Neural crest cell (in vitro differentiated cells): Measurements from ENCODE around the gene OPN3. TPM values are rescaled to one million over a fixed set of nuclear protein-coding genes. Genes with fewer than 3 reads are reported as not detected.

ENCODE experiments used
- DNase-seq: peaks from one replicate; pipeline ENCODE4 v3.0.0; 2021; ENCODE audit warnings: low read depth, mixed read lengths, low spot score
- H3K27ac Mint-ChIP-seq: one replicate; pipeline ENCODE4 v1.8.0; 2021; ENCODE audit warnings: mild to moderate bottlenecking, mixed read lengths; ENCODE audit not compliant: unreplicated experiment
- H3K27me3 Mint-ChIP-seq: 2 replicates; pipeline ENCODE4 v1.8.0; 2021; ENCODE audit warnings: low read depth, mild to moderate bottlenecking, mixed read lengths
- H3K36me3 Mint-ChIP-seq: 2 replicates; pipeline ENCODE4 v1.8.0; 2021; ENCODE audit warnings: low read depth, mild to moderate bottlenecking, mixed read lengths
- H3K4me1 Mint-ChIP-seq: 2 replicates; pipeline ENCODE4 v1.8.0; 2021; ENCODE audit warnings: mixed read lengths
- H3K4me3 Mint-ChIP-seq: one replicate; pipeline ENCODE4 v1.8.0; 2021; ENCODE audit warnings: mild to moderate bottlenecking, mixed read lengths
- H3K9me3 Mint-ChIP-seq: 2 replicates; pipeline ENCODE4 v1.8.0; 2021; ENCODE audit warnings: mixed read lengths
- CTCF ChIP-seq: fragments of 200-600 bp; sonication (generic); conservative IDR thresholded peaks from 2 replicates; pipeline ENCODE4 v1.5.0; 2021; ENCODE audit warnings: antibody characterized with exemption, mild to moderate bottlenecking
- total RNA-seq: library from RNA; stranded (reverse); gene quantifications from 2 replicates; pipeline ENCODE4 v1.2.1, GENCODE V29; 2021

OPN3 gene
- total RNA-seq, 1 donor from 2014 or later, result 31.2 TPM

- H3K4me1 Mint-ChIP-seq, result no peaks in the 10 kb centered on the region
- DNase-seq, result no peak
- TF ChIP-seq CTCF, result no peak
- no peaks in the 10 kb centered on the region for H3K27me3 Mint-ChIP-seq
- no peaks in the 10 kb centered on the region for H3K9me3 Mint-ChIP-seq
- H3K27ac Mint-ChIP-seq, result no peak overlapping the region
- H3K4me3 Mint-ChIP-seq, result no peak overlapping the region
- peaks cover 24% of the 10 kb centered on the region for H3K36me3 Mint-ChIP-seq
These were observed 47.0 kb downstream of the OPN3 start for GRCh38 chr1:241593186-241593585.

GRCh38 chr1:241592273-241592958 lies 47.8 kb downstream of the OPN3 start:
- Mint-ChIP-seq H3K27ac (no peak overlapping the region), H3K36me3 (peaks cover 21% of the 10 kb centered on the region), H3K9me3 (no peaks in the 10 kb centered on the region), H3K4me3 (no peak overlapping the region), H3K4me1 (no peaks in the 10 kb centered on the region), H3K27me3 (no peaks in the 10 kb centered on the region)
- DNase-seq, result no peak
- TF ChIP-seq CTCF, result no peak

- Mint-ChIP-seq H3K4me1 (no peaks in the 10 kb centered on the region), H3K9me3 (no peaks in the 10 kb centered on the region), H3K36me3 (peaks cover 21% of the 10 kb centered on the region), H3K27ac (no peak overlapping the region), H3K4me3 (no peak overlapping the region), H3K27me3 (no peaks in the 10 kb centered on the region)
- no peak for TF ChIP-seq CTCF
- DNase-seq, result no peak
These were observed 48.4 kb downstream of the OPN3 start for GRCh38 chr1:241591736-241592135.

- TF ChIP-seq CTCF, result no peak
- DNase-seq, result no peak
- Mint-ChIP-seq H3K27me3 (no peaks in the 10 kb centered on the region), H3K9me3 (no peaks in the 10 kb centered on the region), H3K4me1 (no peaks in the 10 kb centered on the region), H3K27ac (no peak overlapping the region), H3K36me3 (peaks cover 23% of the 10 kb centered on the region), H3K4me3 (no peak overlapping the region)
These were observed 48.9 kb downstream of the OPN3 start for GRCh38 chr1:241591317-241591716.

- H3K9me3 Mint-ChIP-seq, result no peaks in the 10 kb centered on the region
- no peak overlapping the region for H3K4me3 Mint-ChIP-seq
- no peak for TF ChIP-seq CTCF
- no peaks in the 10 kb centered on the region for H3K4me1 Mint-ChIP-seq
- peak overlapping the region; percentile 19 for H3K27ac Mint-ChIP-seq
- no peak for DNase-seq
- peaks cover 21% of the 10 kb centered on the region for H3K36me3 Mint-ChIP-seq
- no peaks in the 10 kb centered on the region for H3K27me3 Mint-ChIP-seq
These were observed 49.5 kb downstream of the OPN3 start for GRCh38 chr1:241590719-241591118.
